Measurements from ENCODE around the gene CRB1. TPM values are rescaled to one million over a fixed set of nuclear protein-coding genes. Genes with fewer than 3 reads are reported as not detected.

Gene CRB1
- total and polyA plus RNA-seq, 9 of the 15 experiments (the other 6 are each of a cell fraction or from before 2014, with no cell fraction given) = 0.04 to 0.10 TPM; not detected in 7

DNA sequence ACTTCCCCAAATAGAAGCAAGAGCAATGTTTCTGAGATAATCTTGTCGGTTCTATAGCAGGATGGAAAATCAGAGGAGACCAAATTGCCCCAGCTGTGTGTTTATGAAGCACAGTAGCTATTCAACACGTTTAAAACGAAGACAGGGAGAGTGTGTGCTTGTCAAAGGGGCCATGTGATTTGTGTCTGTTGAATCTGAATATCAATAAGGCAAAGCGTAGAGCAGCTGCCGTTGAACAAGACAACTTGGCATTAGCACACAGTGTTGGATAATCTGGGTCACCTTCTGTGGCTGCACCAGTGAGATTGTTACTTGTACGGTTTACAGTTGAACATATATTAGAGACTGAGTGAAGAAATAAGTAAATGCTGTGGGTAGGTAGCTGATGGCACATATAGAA, 1.0 kb downstream of the CRB1 start:
- Histone ChIP-seq H2AFZ (ENCODE audit: low read depth, low read length) (no peak overlapping the region), H3K4me1 (replicated peaks in 1 of 2; ENCODE audit: control insufficient read depth in 2 of 2, insufficient read depth in 2 of 2, low read length in 2 of 2) (no peaks in the 10 kb centered on the region), H3K9me3 (replicated peaks; ENCODE audit: control insufficient read depth, insufficient read depth, low read depth, low read length) (no peaks in the 10 kb centered on the region), H3K27me3 (ENCODE audit: control insufficient read depth in 2 of 2, insufficient read depth in 2 of 2, low read length in 2 of 2) (0 out of 5 replicates have a peak, but pooled peaks cover 0 to 2% of the 10 kb centered on the region in 2 experiments), H3K9me1 (ENCODE audit: control insufficient read depth, insufficient read depth, low read length) (no peaks in the 10 kb centered on the region), H3K36me3 (ENCODE audit: control insufficient read depth, insufficient read depth, low read length) (no peaks in the 10 kb centered on the region), H3K79me2 (ENCODE audit: control insufficient read depth, insufficient read depth, low read length) (no peaks in the 10 kb centered on the region), H3K4me3 (no peak overlapping the region), H3K27ac (ENCODE audit: extremely low read depth, low read depth, low read length) (no peak overlapping the region), H4K20me1 (replicated peaks; ENCODE audit: control insufficient read depth, insufficient read depth, low read length) (no peaks in the 10 kb centered on the region), H3K4me2 (ENCODE audit: insufficient read depth, low read length) (no peak overlapping the region), H3K9ac (ENCODE audit: insufficient read depth in 1 of 2, low read depth in 2 of 2, low read length in 2 of 2) (no peak overlapping the region)
- WGBS (ENCODE audit: insufficient coverage, low coverage, missing lambda C conversion rate) = under 1% methylated on average over 6 of the region's 6 CpGs
- FAIRE-seq = no peak
- POLR2A ChIA-PET = interaction anchor here (1.2 kb wide), 1 partner anchor 12 kb away, joined by 3 read pairs; no protein-coding TSS in a partner anchor
- CTCF ChIA-PET (ENCODE audit: low intra/inter-chr PET ratio) = no interaction called here
- in situ Hi-C loops (cut with MboI) (no loop called here), intact Hi-C loops (cut with micrococcal nuclease) (no loop called here)
- no TSS peak for BruUV-seq (replicated peaks)
- no peak; the same call in 1 of the 3 replicates for ATAC-seq
- DNase-seq (ENCODE audit: extremely low read depth in 1 of 4, low spot score in 3 of 4) = no peak
- TF ChIP-seq, protein P1, sequence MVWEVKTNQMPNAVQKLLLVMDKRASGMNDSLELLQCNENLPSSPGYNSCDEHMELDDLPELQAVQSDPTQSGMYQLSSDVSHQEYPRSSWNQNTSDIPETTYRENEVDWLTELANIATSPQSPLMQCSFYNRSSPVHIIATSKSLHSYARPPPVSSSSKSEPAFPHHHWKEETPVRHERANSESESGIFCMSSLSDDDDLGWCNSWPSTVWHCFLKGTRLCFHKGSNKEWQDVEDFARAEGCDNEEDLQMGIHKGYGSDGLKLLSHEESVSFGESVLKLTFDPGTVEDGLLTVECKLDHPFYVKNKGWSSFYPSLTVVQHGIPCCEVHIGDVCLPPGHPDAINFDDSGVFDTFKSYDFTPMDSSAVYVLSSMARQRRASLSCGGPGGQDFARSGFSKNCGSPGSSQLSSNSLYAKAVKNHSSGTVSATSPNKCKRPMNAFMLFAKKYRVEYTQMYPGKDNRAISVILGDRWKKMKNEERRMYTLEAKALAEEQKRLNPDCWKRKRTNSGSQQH (CRISPR knock-in tag; IDR thresholded peaks at IDR 0.05) = no peak
- TF ChIP-seq ZNF121 (CRISPR knock-in tag; conservative IDR thresholded peaks at IDR 0.05) (no peak), SRF (CRISPR knock-in tag; IDR thresholded peaks at IDR 0.05) (no peak), FOXK2 (conservative IDR thresholded peaks at IDR 0.05 in 1 of 2, IDR thresholded peaks at IDR 0.05 in 1 of 2; ENCODE audit: low read depth in 2 of 2) (no peak), EGR1 (conservative IDR thresholded peaks at IDR 0.05) (no peak), RNF2 (IDR thresholded peaks at IDR 0.05) (no peak), DDX20 (tag; IDR thresholded peaks at IDR 0.05; ENCODE audit: low read depth) (no peak), FOS (IDR thresholded peaks at IDR 0.05; ENCODE audit: extremely low read depth, insufficient read length) (no peak), NFATC3 (IDR thresholded peaks at IDR 0.05) (no peak), ZNF79 (CRISPR knock-in tag; IDR thresholded peaks at IDR 0.05; ENCODE audit: low read depth) (no peak), RBM39 (optimal IDR thresholded peaks at IDR 0.05; ENCODE audit: low read depth, low read length) (no peak), STAG1 (CRISPR knock-in tag; IDR thresholded peaks at IDR 0.05; ENCODE audit: borderline replicate concordance) (no peak), ZNF699 (CRISPR knock-in tag; IDR thresholded peaks at IDR 0.05; ENCODE audit: insufficient replicate concordance) (no peak), ZNF589 (CRISPR knock-in tag; IDR thresholded peaks at IDR 0.05; ENCODE audit: low read depth) (no peak), CBX1 (IDR thresholded peaks at IDR 0.05; ENCODE audit: low read depth) (no peak), TAF15 (IDR thresholded peaks at IDR 0.05; ENCODE audit: low read depth, low read length) (no peak)
- TF ChIP-seq, protein P2, sequence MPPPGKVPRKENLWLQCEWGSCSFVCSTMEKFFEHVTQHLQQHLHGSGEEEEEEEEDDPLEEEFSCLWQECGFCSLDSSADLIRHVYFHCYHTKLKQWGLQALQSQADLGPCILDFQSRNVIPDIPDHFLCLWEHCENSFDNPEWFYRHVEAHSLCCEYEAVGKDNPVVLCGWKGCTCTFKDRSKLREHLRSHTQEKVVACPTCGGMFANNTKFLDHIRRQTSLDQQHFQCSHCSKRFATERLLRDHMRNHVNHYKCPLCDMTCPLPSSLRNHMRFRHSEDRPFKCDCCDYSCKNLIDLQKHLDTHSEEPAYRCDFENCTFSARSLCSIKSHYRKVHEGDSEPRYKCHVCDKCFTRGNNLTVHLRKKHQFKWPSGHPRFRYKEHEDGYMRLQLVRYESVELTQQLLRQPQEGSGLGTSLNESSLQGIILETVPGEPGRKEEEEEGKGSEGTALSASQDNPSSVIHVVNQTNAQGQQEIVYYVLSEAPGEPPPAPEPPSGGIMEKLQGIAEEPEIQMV (tag; conservative IDR thresholded peaks at IDR 0.05; ENCODE audit: low read depth) = no peak
- TF ChIP-seq, protein P3, sequence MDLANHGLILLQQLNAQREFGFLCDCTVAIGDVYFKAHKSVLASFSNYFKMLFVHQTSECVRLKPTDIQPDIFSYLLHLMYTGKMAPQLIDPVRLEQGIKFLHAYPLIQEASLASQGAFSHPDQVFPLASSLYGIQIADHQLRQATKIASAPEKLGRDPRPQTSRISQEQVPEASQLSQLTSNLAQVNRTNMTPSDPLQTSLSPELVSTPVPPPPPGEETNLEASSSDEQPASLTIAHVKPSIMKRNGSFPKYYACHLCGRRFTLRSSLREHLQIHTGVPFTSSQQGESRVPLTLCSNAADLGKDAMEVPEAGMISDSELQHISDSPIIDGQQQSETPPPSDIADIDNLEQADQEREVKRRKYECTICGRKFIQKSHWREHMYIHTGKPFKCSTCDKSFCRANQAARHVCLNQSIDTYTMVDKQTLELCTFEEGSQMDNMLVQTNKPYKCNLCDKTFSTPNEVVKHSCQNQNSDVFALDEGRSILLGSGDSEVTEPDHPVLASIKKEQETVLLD (IDR thresholded peaks at IDR 0.05) = no peak
- TF ChIP-seq, protein P4, sequence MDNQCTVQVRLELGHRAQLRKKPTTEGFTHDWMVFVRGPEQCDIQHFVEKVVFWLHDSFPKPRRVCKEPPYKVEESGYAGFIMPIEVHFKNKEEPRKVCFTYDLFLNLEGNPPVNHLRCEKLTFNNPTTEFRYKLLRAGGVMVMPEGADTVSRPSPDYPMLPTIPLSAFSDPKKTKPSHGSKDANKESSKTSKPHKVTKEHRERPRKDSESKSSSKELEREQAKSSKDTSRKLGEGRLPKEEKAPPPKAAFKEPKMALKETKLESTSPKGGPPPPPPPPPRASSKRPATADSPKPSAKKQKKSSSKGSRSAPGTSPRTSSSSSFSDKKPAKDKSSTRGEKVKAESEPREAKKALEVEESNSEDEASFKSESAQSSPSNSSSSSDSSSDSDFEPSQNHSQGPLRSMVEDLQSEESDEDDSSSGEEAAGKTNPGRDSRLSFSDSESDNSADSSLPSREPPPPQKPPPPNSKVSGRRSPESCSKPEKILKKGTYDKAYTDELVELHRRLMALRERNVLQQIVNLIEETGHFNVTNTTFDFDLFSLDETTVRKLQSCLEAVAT (IDR thresholded peaks at IDR 0.05) = no peak
